GM18526 (cell line): ENCODE data around the gene KRT14.

Experiments
- POLR2A ChIP-seq: IDR thresholded peaks from 3 replicates; pipeline ENCODE4 v1.6.1; 2011; ENCODE audit not compliant: insufficient read length; ENCODE audit errors: extremely low read depth

Gene KRT14

DNA sequence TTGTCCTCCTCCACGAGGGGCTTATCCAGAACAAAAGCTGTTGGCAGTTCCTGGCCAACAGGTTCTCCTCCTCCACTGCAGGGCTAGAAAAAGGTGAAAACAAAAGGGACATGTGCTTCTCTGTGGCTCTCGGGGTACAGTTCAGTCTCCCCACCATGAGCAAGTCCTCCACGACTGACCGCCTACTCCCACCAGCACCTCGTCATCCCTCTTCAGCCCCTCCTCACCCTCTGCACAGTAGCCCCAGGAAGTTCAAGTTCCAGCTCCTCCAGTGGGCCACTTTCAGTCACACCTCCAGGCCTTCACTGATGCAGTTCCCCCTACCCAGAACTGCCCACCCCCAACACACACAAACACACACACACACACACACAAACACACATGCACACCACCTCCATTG, 34.2 kb downstream of the KRT14 start:
- TF ChIP-seq POLR2A: no peak

GRCh38 chr17:41551365-41551764, 35.3 kb downstream of the KRT14 start:
- no peak for TF ChIP-seq POLR2A

DNA sequence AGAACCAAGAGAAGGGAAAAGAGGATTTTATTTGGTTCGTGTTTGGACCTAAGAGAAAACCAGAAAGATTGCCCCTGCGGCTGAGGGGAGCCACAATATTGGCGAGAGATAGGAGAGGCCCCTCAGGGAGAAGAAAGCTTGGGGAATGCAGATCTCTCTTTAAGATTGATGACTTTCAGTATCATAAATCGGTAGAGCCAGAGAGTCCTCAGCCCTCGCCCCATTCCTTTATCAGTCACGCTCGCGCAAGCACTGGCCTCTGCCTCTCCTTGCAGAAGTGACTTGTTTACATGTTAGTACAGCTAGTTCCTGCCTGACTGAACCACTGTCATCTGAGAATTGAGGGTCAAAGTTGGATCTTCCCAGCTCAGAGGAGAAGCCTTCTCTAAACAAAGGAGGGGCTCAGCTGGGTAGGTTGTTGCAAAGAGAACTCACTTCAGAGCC, 37.1 kb downstream of the KRT14 start:
- TF ChIP-seq POLR2A: no peak

DNA sequence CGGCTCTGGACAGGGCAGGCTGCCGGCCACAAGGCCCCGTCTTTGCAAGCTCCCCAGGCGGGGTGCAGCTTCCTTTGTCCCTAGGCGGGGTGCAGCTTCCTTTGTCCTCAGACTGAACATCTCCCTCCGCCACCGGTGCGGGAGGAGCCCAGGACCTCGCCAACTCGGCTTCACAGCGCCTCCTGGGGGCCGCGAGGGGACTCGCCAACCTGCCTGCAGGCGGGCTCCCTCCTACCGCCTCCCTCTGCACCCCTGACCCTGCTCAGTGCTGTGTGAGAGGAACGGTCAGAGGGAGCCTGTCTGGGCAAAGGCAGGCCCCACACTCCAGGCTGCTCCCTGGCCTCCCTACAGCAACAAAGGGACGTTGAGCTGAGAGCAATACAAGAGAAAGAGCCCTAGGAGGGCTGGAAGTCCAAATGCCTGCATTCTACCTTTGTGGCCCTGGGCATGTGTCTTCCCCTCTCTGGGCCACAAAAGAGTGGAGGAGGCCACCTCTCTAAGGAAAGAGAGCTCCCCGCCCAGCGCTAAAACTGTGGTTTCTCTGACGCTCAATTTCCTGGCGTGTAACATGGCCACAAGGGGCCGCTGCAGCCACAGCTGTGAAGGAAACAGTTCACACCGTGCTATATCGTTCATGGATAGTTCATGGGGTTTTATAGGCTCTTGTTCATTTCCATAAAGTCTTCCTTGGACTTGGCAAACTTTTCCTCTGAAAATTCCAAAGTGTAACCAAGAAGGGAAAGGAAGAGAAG, 37.7 kb downstream of the KRT14 start:
- no peak for TF ChIP-seq POLR2A

- TF ChIP-seq POLR2A: no peak
Observed at GRCh38 chr17:41547921-41548843, 38.5 kb downstream of the KRT14 start.

DNA sequence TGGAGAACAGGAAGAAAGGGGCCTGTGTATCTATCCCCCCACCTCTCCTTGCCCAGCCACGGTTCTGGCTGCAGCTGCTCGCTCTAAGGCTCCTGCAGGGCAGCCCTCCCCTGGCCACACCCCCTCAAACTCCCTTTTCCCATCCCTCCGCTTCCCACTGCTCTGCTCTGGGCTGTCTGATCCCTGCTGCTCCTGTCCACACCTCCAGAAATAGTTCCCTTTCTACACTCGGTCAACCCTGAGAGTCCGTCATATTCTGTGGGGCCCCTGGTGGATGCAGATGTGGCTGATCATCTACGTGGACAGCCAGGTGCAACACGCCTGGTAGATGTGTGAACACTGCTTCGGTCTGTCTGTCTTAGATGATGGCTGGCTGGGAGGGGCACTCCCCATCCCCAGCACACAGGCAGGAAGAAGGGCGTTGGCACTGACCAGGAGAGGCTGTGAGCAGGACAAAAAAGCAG, 39.3 kb downstream of the KRT14 start:
- no peak for TF ChIP-seq POLR2A

- no peak for TF ChIP-seq POLR2A
Observed at GRCh38 chr17:41546819-41547218, 39.9 kb downstream of the KRT14 start.

- TF ChIP-seq POLR2A: no peak
Observed at GRCh38 chr17:41545829-41546410, 40.8 kb downstream of the KRT14 start.

- no peak for TF ChIP-seq POLR2A
Observed at GRCh38 chr17:41544935-41545334, 41.8 kb downstream of the KRT14 start.

DNA sequence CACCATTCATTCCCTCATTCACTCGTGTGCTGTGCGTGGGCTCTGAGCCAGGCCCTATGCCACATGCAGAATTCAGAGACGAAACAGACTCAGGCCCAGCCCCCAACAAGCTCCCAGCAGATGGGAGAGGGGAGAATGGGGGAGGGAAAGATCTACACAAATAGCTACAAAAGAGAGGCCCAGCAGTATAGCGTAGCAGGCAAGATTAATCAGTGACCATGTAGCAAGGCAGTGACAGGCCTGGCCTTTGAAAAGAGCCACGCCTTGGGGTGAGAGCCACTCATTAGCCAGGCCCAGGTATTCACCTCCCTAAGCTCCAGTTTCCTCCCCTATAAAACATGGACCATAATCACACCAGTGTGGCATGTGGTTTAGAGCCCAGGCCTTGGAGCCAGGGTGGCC, 42.2 kb downstream of the KRT14 start:
- no peak for TF ChIP-seq POLR2A

GRCh38 chr17:41542357-41542756, 44.3 kb downstream of the KRT14 start:
- TF ChIP-seq POLR2A: no peak

- TF ChIP-seq POLR2A: no peak
Observed at GRCh38 chr17:41540921-41541625, 45.6 kb downstream of the KRT14 start.

DNA sequence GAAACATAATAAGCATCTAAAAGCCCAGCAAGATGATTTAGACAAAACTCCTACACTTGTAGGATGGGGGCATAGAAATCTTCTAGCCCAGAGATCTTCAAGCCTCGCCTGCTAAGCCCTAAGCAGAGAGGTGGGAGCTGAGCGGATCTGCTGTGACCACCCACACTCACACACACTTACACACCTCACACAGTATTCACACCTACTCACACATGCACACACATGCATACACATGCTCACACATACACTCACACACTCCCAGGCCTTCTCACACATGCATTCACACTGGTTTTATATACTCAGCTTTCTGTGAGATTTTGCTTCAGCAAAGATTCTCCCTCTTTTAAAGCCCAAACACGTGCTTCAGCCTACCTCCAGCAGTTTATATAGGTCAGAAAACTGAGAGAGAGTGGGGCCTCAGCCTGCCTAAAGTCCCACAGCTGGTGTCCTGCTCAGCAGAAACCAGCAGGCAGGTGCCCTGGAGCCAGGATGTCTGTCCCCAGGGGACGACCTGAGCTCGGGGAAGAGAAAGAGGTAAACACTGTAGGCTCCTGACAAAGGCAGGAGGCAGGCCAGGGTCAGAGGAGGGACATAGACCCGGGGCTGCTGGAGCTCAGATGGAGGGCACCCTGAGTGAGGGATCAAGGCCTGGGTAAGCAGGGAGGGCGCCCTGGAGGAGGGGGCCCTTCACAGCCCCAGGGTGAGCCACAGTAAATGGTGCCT, 46.6 kb downstream of the KRT14 start:
- TF ChIP-seq POLR2A: no peak

- no peak for TF ChIP-seq POLR2A
Observed at GRCh38 chr17:41539071-41539492, 47.6 kb downstream of the KRT14 start.
